NCI-H345 (cell line): ENCODE results near the gene PRPH.
"Not testable (repeated sequence)": the region's sequence is repeated elsewhere in the genome, so short reads cannot be mapped to it uniquely, and the experiment has no call there.

Experiments used
- DNase-seq: peaks from one replicate; lab custom pipeline; 2025; lab: John Stamatoyannopoulos, UW

PRPH gene

DNA sequence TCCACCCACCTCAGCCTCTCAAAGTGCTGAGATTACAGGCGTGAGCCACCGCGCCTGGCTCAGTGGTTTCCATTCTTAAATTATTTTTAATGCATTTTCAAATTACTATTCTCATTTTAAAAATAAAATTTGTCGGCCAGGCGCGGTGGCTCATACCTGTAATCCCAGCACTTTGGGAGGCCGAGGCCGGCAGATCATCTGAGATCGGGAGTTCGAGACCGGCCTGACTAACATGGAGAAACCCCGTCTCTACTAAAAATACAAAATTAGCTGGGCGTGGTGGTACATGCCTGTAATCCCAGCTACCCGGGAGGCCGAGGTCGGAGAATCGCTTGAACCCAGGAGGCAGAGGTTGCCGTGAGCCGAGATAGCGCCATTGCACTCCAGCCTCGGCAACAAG lies 38.8 kb downstream of the PRPH start:
- DNase-seq: not testable (repeated sequence)

DNA sequence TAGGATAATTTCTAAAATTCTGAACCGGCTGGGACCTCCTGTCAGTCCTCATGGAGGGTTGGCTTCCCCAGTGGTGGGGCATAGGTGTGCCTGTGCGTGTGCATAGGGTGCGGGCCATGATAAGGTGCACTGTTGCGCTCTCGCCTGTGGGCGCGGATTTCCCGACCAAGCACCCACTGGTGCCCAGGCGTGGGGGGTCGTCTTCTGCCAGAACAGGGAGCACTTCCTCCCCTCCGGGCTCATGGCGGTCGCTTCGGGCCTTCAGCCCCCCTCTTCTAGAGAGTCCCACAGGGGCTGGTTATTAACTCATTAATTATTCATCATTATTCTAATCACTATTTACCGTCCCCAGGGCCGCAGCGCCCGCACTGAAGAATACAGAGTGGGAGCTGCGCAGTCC lies 39.3 kb downstream of the PRPH start:
- DNase-seq: no peak

DNA sequence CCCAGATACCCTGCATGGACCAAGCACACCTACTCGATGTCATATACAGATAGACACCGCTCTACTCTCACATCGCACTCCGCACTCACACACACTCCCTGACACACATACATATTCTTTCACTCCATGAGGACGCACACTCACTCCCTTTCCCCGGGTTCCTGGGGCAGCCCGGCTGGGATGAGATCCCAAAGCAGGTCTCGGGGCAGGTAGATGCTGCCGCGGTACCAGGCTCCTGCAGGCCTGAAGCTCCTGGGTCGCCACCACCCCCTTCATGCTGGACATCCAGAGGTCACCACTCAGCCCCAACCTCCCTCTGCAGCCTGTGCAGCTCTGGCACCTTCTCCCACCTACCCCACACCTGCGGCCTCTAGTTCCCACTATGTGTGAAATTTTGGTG lies 39.7 kb downstream of the PRPH start:
- DNase-seq: no peak

DNA sequence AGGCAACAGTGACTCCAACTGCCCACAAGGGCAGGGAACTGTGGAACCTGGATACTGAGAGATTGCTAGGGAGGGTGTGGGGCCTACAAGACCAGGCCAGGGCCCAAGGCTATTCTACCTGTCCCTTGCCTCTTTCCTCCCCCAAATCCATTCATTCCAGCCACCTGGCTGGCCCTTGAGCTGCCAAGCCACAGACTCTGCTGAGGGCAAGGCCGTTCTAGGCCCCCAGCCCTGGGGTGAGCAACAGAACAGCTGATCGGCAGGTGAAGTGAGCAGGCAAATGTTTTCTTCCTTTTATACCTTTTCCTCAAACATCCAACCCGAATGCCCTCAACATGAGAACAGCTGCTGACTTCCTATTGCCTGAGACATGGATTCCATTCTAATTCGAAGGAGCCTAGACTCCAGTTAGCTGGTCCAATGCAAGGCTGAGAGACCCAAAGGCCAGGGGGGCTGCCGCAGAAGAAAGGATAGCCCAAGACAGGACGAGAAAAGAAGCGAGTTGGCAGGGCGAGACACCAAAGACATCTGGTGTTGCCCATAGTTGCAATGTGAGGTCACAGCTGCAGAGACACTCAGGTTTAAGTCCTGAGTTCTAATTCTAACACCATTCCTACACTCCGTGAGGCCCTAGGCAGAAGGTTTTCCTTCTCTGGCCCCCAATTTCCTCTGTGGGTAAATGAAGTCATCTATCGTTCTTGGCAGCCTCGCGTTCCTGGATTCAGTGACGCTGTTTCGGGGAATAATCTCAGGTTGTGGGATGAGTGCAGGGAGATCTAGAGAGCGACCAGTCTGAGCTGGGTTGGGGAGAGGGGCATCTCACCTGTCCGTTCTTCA lies 40.4 kb downstream of the PRPH start:
- DNase-seq: no peak

DNA sequence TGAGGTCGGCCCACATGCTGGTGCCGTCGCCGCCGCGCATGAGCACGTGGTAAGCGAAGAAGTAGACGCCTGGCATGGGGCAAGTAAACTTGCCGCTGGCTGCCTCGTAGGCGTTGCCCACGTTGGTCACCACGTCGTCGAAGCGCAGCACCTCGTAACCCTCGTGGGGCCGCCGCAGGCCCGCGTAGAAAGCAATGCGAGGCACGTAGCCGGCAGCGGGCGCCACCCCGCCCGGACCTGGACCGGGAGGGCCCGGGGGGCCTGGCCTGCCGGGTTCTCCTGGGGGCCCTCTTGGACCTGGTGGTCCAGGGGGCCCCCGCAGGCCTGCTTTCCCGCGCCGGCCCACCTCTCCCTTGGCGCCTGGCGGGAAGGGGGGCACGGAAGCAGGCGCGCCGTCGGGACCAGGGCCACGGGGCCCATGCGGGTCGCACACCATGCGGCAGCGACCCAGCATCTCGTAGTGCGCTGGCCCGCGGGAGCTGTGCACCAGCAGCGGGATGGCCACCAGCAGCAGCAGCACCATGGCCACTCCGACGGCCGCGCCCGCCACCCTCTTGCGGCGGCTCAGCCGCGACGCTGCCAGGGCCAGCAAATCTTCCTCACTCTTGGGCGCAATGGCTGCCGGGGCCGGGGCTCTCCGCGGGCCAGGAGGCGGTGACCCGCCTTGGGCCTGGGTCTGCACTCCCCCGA lies 41.2 kb downstream of the PRPH start:
- DNase-seq: no peak

DNA sequence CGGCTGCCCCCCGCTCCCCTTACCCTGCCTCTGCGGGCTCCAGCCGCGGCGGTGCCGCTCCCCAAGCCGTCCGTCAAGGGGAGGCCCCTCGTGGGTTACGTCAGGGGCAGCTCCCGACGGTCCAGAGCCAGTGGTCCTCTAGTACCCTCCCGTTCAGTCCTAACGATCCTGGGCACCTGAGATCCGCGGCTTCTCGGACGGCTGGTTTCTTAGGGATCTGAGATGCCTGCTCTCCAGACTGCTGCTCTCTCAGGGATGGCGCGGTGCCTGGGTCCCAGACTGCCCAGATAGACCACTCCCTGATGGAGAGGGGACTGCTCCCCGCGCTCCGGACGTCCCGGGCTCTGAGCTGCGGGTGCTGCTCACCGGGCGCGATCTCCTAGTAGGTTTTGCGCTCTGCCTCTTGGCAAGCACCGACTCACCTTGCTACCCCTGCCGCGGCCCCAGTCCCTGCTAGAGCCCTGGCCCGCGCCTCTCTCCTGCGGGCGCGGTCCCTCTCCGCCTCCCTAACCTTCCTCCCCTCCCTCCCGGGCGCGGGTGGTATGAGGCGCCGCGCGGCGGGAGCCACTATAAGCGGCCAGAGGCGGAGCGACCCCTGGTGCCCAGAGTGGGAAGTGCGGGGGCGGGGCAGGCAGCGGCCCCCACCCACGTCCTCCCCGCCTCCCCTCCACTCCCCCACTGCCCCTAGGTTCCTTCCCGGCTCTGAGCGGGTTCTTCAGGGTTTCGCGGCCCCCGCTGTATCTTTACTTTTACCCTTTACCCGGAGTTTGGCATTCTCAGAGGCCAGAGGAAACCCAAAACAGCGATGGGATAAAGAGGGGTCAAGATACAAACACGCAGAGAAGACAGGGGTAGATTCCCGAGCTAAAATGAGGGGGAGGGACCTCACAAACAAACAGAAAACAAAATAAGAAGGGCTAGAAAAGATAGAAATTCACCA lies 42.0 kb downstream of the PRPH start, which contains the start of gene C1QL4:
TSS of gene C1QL4 (minus strand) at position 544 of the 940 bp plus-strand sequence. CDS start 711 bp downstream, outside the sequence.
- peak; percentile 38 for DNase-seq

DNA sequence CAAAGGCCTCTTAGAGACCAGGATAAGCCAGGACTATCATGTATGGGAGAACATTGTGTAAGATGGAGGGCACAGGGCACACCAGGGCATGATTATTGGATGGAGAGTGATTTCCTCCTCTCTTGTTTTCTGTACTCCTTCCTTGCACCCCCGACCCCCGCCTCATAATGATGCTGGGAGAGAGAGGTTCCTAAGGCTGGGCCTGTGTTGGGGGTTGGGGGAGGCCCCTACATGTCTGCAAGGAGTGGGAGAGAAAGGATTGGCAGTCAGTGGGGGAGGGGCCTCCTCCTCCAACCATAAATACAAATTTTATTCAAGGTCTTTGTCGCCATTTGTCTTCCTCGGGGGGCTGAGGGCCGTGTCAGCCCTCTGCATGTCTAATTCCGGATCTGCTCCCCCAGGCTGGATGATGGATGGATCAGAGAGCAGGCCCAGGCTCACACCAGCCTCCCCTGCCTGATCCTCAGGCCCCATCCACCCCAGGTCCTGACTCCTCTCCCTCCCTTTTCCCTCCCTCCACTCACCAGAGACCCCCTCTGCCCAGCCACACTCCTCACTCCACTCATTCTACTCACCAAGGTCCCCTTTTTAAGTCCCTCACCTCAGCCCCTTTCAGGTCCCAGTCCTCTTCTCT lies 44.0 kb downstream of the PRPH start:
- DNase-seq: no peak

DNA sequence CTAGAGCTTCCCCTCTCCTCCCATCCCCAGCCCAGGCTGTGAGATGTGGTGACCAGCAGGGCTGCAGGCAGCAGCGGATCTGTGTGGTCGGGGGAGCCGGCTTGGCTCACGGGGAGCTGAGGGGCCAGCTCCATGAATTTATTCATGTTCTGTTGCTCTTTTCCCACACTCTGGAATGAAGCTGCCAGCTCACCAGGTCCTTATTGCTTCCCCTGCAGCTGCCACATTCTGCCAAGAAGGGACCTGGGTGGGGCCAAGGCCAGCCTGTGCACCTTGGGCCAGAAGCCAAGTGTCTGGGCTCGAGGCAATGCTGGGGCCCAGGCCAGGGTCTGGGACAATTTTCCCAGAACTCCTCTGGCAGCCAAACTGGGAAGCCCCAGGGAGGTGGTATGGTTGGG lies 44.5 kb downstream of the PRPH start:
- DNase-seq: no peak

DNA sequence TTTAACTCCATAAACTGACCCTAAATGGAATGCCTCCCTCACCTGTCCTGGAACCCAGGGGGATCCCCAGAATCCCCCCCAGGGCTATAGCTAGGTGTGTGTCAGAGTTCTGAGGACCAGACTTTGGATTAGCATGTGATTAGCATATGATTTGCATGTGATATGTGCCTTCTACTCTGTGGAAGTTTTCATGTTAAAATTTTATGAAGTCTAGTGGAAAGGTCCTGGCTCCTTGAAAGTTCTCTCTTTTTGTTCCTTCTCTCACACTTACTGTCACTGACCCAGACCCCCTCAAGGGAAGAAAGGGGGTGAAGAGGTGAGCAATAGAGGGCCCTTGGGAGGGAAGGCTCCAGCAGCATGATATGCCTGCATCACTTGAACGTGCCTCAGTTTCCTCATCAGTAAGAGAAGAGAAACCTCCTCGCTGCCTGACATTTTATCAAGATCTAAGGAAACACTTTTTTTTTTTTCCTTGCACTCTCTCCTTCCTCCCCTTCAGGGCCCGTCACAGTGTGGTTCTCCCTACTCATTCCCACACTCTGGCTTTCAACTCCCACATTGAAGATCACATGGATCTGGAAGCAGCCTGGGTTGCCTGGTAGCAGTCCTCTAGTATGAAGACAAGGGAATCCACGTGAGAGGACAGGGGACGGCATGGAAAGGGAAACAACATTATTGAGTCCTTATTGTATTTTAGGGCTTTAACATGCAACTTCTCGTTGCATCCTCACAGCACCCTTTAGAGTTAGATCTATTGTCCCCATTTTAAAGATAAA lies 45.3 kb downstream of the PRPH start:
- DNase-seq: no peak

DNA sequence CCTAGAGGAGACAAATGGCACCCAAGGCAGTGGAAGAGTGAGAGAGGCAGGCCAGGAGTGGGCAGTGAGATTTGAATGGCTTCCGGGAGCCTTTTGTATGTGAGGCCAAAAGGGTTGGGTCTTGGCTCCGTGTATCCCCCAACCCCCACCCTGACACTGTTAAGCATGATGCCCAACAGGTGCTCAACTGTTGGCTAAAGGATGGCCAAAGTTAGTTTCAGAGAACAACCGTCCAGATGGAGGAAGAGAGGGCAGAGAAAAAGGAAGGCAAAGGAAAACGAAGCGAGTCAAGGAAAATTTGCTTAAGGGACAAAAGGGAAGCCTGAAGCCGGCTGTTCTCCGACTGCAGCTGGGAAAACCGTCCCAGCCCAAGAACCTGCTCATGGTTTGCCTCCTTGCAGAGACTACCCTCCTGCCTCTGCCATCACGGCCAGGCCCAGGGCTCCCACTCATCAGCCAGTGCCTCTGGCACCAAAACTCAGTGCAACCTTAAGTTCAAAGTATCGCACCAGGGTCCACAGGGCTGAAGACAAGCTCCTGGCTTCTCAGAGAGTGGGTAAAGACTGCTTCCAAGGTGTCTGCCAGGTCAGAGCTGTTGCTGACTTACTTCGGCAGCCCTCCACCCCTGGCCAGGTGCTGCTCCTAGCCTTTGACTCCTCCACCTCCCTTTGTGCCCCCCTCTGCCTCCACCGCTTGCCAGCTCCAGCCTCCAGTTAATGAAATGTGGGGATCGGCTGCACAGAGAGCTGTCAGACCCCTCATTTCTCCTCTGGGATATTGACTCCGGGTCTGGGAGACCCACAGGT lies 46.2 kb downstream of the PRPH start:
- DNase-seq: no peak

DNA sequence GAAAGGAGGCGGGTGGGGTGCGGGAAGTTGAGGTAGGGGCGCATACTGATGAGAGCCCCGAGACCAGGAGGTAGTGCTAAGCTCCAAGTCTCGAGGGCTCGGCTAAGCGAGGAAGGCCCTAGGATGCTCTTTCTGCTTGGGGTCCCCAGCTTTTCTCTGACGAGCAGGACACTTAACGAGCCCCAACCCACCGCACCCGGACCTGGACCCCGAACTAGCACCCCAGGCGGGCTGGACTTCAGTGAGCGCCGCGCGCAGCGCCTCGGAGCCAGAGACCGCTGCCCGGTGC lies 46.8 kb downstream of the PRPH start:
- no peak for DNase-seq

DNA sequence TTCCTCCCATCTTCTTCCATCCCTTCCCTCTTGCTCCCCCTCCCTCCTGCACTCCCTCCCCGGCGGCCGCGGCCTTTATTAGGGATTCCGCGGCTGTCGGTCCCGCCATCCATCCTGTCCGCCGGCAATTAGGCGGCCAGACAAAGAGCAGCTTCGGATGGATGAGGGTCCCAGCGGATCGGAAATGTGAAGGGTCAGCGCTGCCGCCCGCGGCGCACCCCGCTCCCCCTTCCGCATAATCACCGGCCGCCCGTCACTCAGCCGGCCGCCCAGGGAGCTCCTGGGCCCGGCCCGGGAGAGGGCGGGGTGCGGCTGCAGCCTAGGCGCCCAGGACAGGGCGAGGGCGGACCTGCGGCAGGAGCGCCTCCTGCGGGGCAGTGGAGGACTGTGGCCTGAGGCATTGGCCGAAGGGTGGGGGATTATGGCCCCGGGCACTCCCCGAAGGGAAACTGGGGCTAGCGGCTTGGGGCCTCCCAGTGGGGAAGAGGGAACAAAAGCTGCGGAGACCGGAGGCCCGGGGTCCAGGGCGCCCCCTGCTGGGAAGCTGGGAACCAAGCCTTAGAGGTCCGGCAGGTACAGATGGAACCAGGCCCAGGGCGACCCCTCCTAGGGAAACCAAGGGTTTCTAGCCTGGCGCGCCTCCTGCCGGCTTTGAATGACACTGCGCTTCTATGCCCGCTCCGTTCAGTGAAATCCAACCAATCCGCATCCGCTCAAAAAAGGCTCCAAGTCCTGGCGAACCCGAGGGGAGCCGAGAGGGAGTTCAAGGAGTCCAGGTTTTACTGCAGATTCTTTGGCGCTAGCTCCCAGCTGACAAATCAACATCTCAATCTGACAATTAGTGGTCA lies 47.3 kb downstream of the PRPH start:
- DNase-seq: peak; percentile 29

DNA sequence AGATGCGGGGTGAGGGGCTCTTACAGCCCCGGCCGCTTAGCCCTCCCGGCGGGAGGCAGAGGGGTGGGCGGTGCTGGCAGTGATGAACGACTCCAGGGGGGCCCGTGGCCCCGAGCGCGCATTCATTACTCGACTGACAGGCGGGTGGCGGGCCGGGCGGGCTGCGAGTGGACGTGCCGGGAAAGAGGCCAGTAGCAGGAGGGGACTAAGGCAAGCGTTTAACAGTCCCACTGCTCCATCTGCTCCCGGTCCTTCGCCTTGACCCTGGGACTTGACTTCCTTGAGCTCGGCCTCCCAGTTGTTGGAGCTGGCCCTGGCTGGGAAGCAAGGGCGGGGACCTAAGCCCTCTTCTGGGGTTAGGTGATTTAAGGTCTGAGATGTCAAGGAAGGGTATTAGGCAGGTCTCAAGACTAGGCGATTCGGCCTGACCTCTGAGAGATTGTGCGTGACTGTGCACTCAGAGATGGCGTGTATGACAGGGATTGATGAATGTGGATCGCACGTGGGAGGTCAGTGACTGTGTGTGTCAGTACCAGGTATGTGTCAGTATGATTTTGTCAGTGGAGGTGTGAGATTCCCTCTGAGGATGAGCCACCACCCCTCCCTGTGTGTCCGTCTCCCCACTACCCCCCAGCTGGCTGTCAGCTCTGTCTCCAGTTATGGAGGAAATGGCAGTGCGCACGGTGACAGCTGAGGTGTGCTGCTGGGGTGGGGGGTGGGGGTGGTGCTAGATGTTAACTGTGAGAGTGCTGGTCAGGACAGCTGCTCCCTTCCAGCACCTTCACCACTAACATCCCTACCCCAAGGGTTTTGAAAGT lies 48.2 kb downstream of the PRPH start:
- DNase-seq: no peak

DNA sequence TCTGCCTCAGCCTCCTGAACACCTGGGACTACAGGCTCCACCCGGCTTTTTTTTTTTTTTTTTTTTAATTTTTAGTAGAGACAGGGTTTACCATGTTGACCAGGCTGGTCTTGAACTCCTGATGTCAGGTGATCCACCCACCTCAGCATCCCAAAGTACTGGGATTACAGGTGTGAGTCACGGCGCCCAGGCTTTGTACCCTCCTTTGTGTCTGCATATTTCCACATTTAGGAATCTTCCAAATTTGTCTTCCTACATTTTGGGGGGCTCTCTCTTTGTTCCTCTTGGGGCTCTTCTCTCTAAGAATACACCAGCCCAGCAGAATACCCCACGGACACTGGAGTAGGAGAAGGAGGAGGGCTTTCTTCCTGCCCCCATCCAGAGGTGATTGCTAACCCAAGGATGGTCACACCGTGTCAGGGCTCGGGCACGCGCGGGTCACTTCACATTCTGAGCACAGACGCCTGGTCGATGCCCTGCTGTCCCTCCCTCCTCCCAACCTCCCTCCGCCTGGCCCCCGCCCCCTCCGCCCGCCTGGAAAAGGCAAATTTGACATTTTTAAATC lies 49.6 kb downstream of the PRPH start:
- DNase-seq: no peak

DNA sequence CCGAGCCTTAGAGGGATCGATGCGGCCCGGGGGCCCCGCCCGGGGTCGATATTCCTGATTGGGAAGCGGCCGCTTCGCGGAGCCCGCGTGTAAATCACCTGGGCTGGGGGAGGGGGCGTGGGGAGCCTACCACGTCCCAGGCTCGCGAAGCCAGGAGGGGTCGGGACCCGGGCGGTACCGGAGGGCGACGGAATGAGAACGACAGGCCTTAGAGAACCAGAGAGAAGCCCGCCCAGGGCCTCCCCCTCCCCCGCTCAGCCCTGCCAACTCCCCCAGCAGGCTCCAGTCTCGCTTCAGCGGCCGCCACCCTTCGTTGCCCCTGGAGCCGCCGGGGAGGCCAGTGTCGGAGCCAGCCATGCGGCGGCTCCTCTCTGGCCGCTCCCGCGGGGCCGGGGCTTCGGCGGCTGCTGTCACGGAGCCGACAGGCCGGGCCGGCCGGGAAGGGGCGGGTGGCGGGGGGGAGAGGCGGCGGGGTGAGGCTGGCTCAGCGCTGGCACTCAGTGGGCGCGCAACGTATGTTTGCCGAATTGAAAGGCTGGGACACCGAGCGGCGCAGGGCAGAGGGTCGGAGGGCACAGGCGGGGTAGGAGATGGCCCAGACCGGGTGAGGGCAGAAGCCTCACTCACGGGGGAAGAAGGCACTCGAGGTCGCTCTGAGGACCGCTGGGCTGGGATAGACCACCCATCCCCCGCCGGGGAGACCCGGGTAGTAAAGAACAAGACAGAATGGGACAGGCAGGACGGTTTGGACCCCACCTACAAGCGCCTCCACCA lies 50.3 kb downstream of the PRPH start:
- no peak for DNase-seq

DNA sequence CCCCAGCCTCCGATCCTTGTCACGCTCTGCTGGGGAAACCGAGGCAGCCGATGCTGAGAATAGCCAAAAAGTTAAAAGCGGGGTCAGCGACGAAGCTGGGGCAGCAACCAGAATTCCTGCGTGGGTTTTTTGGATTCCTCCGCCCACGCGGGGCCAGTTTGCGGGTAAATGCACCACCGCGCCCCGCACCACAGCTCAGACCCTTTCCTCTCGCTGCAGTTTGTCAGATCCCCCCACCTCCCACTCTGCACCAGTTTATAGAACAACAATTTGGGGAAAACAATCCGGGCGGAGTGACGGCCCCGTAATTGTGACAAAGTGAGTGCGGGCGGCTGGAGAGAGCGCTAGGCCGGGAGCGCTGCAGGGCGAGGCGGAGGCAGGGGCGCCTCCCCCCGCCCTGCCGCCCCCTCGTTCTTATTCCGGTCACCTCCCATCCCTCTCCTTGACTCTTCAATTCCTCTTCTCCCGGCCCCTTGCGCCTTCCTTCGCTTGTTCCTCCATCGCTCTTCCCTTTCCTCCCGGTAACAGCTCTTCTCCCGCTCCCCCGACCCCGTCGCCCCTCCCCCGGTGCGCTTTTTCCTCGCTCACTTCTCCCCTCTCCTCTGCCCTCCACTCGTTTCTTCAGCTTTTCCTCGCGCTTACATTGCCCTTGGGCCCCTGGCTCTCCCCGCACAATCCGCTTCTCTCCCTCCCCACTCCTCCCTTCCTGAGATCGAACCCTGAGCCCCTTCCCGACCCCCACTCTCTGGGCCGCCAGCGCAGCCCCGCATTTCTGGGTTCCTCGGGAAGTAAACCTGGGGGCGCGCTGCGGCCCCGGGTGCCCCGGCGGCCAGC lies 51.1 kb downstream of the PRPH start:
- DNase-seq: no peak
